A549 treated with DMSO at 1 μM for 4 hours (cell line): ENCODE measurements around the gene SYT3. TPM values are rescaled to one million over a fixed set of nuclear protein-coding genes. Genes with fewer than 3 reads are reported as not detected.

Source experiments
- total RNA-seq: library from RNA; stranded (reverse); fragments of 200-300 nt; extraction: Qiagen RNA extraction; gene quantifications from 5 replicates; pipeline ENCODE4 v1.2.3, GENCODE V29; 2022; ENCODE audit warnings: low read depth

Gene SYT3, protein sequence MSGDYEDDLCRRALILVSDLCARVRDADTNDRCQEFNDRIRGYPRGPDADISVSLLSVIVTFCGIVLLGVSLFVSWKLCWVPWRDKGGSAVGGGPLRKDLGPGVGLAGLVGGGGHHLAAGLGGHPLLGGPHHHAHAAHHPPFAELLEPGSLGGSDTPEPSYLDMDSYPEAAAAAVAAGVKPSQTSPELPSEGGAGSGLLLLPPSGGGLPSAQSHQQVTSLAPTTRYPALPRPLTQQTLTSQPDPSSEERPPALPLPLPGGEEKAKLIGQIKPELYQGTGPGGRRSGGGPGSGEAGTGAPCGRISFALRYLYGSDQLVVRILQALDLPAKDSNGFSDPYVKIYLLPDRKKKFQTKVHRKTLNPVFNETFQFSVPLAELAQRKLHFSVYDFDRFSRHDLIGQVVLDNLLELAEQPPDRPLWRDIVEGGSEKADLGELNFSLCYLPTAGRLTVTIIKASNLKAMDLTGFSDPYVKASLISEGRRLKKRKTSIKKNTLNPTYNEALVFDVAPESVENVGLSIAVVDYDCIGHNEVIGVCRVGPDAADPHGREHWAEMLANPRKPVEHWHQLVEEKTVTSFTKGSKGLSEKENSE
- 0.42 to 1.1 TPM (median 0.55 TPM) in 5 replicates for total RNA-seq

GRCh38 chr19:50639121-50640112 lies at the start of gene SYT3:
SYT3 (minus strand) TSS chr19:50639881; CDS start chr19:50637411, 2,470 bp downstream.

DNA sequence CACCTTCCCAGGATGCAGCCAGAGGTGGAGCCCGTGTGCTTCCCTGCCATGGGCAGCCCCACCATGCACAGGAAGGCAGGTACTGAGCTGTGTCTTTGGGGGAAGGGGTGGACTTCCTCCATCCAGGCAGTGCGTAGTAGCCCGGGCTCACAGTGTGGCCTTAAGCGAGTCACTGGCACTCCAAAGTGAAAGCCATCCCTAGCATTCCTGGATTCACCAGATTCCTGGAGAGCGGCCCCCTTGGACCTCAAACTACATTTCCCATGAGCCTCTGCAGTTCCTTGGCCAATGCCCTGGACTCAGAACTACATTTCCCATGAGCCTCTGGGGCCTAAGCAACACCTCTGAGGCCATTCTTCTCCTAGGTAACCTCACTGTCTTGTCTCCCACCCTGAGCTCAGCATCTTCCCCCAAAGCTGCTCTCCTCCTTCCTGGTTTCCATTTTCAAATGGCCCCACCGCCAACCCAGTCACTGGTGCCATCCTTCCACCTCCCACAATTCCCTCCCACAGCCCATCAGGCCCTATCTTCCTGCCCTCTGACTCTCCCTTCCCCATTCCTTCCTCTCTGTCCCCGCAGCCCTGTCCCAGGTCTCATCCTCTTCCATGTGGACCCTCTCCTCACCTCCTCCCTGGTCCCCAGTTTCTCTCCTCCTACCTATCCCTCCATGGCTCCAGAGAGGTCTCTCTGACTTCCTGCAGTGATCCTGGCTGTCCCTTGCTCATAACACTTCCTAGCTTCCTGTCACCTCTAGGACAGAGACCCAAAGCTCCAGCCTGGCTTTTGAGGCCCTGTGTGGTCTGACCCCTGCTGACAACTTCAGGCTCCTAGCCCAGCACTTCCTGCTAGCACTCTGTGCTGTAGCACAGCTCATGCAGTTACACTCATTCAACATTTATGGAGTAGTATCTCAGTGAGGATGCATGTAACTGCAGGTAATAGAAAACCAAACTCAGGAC lies 10.0 kb upstream of the SYT3 start, which contains the start of gene C19orf81:
Gene C19orf81 (plus strand): TSS at position 13 of the 959 bp plus-strand sequence. CDS start 0 bp downstream, at position 13.

Other genes starting within 250 kb of the SYT3 start
- 0.21 to 0.56 TPM (median 0.42 TPM) in 5 replicates for gene SPIB, start 220.9 kb downstream of the SYT3 start, total RNA-seq
- not detected in 5 replicates for gene MYBPC2, start 207.0 kb downstream of the SYT3 start, total RNA-seq
- 114 to 158 TPM (median 141 TPM) in 5 replicates for gene EMC10, start 163.4 kb downstream of the SYT3 start, total RNA-seq
- gene GARIN5A, start 163.0 kb downstream of the SYT3 start, total RNA-seq, result 1.4 to 2.2 TPM (median 1.8 TPM) in 5 replicates
- gene JOSD2, start 128.7 kb downstream of the SYT3 start, total RNA-seq, result 60.9 to 87.3 TPM (median 69.0 TPM) in 5 replicates
- not detected in 5 replicates for gene ASPDH, start 126.0 kb downstream of the SYT3 start, total RNA-seq
- gene LRRC4B, start 71.4 kb downstream of the SYT3 start, total RNA-seq, result 0.28 to 0.85 TPM (median 0.63 TPM) in 5 replicates
- gene C19orf81, start 9.6 kb upstream of the SYT3 start, total RNA-seq, result 2.1 to 10.3 TPM (median 9.1 TPM) in 5 replicates
- gene SHANK1, start 79.9 kb upstream of the SYT3 start, total RNA-seq, result 0.07 to 0.52 TPM (median 0.22 TPM) in 5 replicates
- 6.4 to 10.5 TPM (median 9.0 TPM) in 5 replicates for gene CLEC11A, start 83.5 kb upstream of the SYT3 start, total RNA-seq
- gene GPR32, start 130.6 kb upstream of the SYT3 start, total RNA-seq, result not detected in 5 replicates
- not detected in 5 replicates for gene ACP4, start 150.5 kb upstream of the SYT3 start, total RNA-seq
- gene KLK1, start 183.9 kb upstream of the SYT3 start, total RNA-seq, result 0.11 to 0.13 TPM in 2 of 5 replicates, not detected in the others
- gene KLK15, start 193.7 kb upstream of the SYT3 start, total RNA-seq, result not detected in 5 replicates
- gene KLK3, start 215.0 kb upstream of the SYT3 start, total RNA-seq, result not detected in 5 replicates
- 0.09 to 0.17 TPM in 2 of 5 replicates, not detected in the others for gene KLK2, start 233.6 kb upstream of the SYT3 start, total RNA-seq